GM21515 (cell line): ENCODE data around the gene CLDN7.

Experiments
- ATAC-seq: cut with Tn5 transposase; IDR thresholded peaks from one replicate; pipeline ENCODE4 v1.9.1; 2021; ENCODE audit not compliant: unreplicated experiment

Gene CLDN7

GRCh38 chr17:7289256-7290032, 27.2 kb upstream of the CLDN7 start:
- ATAC-seq = no peak

- ATAC-seq = no peak
These were observed 23.4 kb upstream of the CLDN7 start for GRCh38 chr17:7285679-7286078.

- no peak for ATAC-seq
These were observed 22.6 kb upstream of the CLDN7 start for GRCh38 chr17:7284911-7285310.

- no peak for ATAC-seq
These were observed 21.4 kb upstream of the CLDN7 start for GRCh38 chr17:7283471-7284216.

GRCh38 chr17:7282752-7283321, 20.6 kb upstream of the CLDN7 start:
- ATAC-seq = no peak

GRCh38 chr17:7281953-7282751, 19.9 kb upstream of the CLDN7 start:
- ATAC-seq = no peak

GRCh38 chr17:7281074-7281952, 19.0 kb upstream of the CLDN7 start, which contains the start of gene SLC2A4:
TSS of gene SLC2A4 (plus strand) at chr17:7281718. CDS start at chr17:7281935, 217 bp downstream.
- no peak for ATAC-seq

GRCh38 chr17:7280519-7281073, 18.3 kb upstream of the CLDN7 start:
- ATAC-seq = no peak

- no peak for ATAC-seq
These were observed 17.2 kb upstream of the CLDN7 start for GRCh38 chr17:7279448-7279847.

GRCh38 chr17:7266784-7267183, 4.5 kb upstream of the CLDN7 start:
- no peak for ATAC-seq

- ATAC-seq = no peak
These were observed 1.5 kb upstream of the CLDN7 start for GRCh38 chr17:7263801-7264078.

GRCh38 chr17:7262935-7263800, 890 bp upstream of the CLDN7 start:
- no peak for ATAC-seq

- ATAC-seq = no peak
These were observed 693 bp downstream of the CLDN7 start for GRCh38 chr17:7261379-7262191.

- ATAC-seq = no peak
These were observed 1.5 kb downstream of the CLDN7 start for GRCh38 chr17:7260651-7261378.

GRCh38 chr17:7260151-7260550, 2.1 kb downstream of the CLDN7 start:
- no peak for ATAC-seq

- no peak for ATAC-seq
These were observed 2.8 kb downstream of the CLDN7 start for GRCh38 chr17:7259555-7259889.

GRCh38 chr17:7258731-7259554, 3.3 kb downstream of the CLDN7 start:
- no peak for ATAC-seq
